GM08714 (cell line): Measurements from ENCODE around the gene NTF3.

Source experiments
- H3K4me3 ChIP-seq: fragments of 200-500 bp; sonication (Bioruptor generic); 2 replicates; pipeline ENCODE4 v1.5.1; 2014; ENCODE audit warnings: mild to moderate bottlenecking, low read length, inconsistent platforms
- ZNF274 ChIP-seq: IDR thresholded peaks from 2 replicates; pipeline ENCODE4 v1.6.1; 2012; ENCODE audit warnings: mild to moderate bottlenecking, low read depth, low read length

The NTF3 gene

GRCh38 chr12:5432011-5432400 lies at the start of gene NTF3:
Gene NTF3, plus strand, starts transcription at chr12:5432108. Its CDS starts 217 bp downstream, at chr12:5432325.
- TF ChIP-seq ZNF274, result no peak
- H3K4me3 ChIP-seq, result no peak within 1 kb of the TSS

- no peak for TF ChIP-seq ZNF274
- no peak overlapping the region for H3K4me3 ChIP-seq
Measured at GRCh38 chr12:5384015-5384414, 47.9 kb upstream of the NTF3 start.

GRCh38 chr12:5388581-5389535 lies 43.0 kb upstream of the NTF3 start:
- H3K4me3 ChIP-seq, result no peak overlapping the region
- TF ChIP-seq ZNF274, result no peak

GRCh38 chr12:5390174-5390799 lies 41.6 kb upstream of the NTF3 start:
- H3K4me3 ChIP-seq, result no peak overlapping the region
- no peak for TF ChIP-seq ZNF274

- no peak for TF ChIP-seq ZNF274
- H3K4me3 ChIP-seq, result no peak overlapping the region
Measured at GRCh38 chr12:5391653-5392052, 40.3 kb upstream of the NTF3 start.

GRCh38 chr12:5392961-5393360 lies 38.9 kb upstream of the NTF3 start:
- no peak for TF ChIP-seq ZNF274
- no peak overlapping the region for H3K4me3 ChIP-seq

- no peak overlapping the region for H3K4me3 ChIP-seq
- no peak for TF ChIP-seq ZNF274
Measured at GRCh38 chr12:5395443-5396271, 36.3 kb upstream of the NTF3 start.

- TF ChIP-seq ZNF274, result no peak
- H3K4me3 ChIP-seq, result no peak overlapping the region
Measured at GRCh38 chr12:5396541-5396940, 35.4 kb upstream of the NTF3 start.

- H3K4me3 ChIP-seq, result no peak overlapping the region
- no peak for TF ChIP-seq ZNF274
Measured at GRCh38 chr12:5399266-5399665, 32.6 kb upstream of the NTF3 start.

- no peak overlapping the region for H3K4me3 ChIP-seq
- TF ChIP-seq ZNF274, result no peak
Measured at GRCh38 chr12:5402009-5402935, 29.6 kb upstream of the NTF3 start.

- H3K4me3 ChIP-seq, result no peak overlapping the region
- TF ChIP-seq ZNF274, result no peak
Measured at GRCh38 chr12:5403411-5403810, 28.5 kb upstream of the NTF3 start.

- no peak overlapping the region for H3K4me3 ChIP-seq
- no peak for TF ChIP-seq ZNF274
Measured at GRCh38 chr12:5407034-5407856, 24.7 kb upstream of the NTF3 start.
